RPMI7951 (cell line): Measurements from ENCODE around the gene ADIRF. TPM values are rescaled to one million over a fixed set of nuclear protein-coding genes. Genes with fewer than 3 reads are reported as not detected.
"Not testable (repeated sequence)": the region's sequence is repeated elsewhere in the genome, so short reads cannot be mapped to it uniquely, and the experiment has no call there.

Experiments used
- DNase-seq: peaks from one replicate; pipeline ENCODE4 v3.0.0-alpha.2; 2012; ENCODE audit warnings: low read depth
- total RNA-seq: library from RNA; depleted of rRNA; stranded (reverse); fragments of >200 nt; shearing (Covaris generic); gene quantifications from 2 replicates; pipeline ENCODE4 v1.2.3, GENCODE V29; 2014

ADIRF gene
- total RNA-seq, 1 experiment from 2014 or later: 0.84 TPM

GRCh38 chr10:86976362-86977056 lies 8.2 kb downstream of the ADIRF start:
- DNase-seq: no peak

DNA sequence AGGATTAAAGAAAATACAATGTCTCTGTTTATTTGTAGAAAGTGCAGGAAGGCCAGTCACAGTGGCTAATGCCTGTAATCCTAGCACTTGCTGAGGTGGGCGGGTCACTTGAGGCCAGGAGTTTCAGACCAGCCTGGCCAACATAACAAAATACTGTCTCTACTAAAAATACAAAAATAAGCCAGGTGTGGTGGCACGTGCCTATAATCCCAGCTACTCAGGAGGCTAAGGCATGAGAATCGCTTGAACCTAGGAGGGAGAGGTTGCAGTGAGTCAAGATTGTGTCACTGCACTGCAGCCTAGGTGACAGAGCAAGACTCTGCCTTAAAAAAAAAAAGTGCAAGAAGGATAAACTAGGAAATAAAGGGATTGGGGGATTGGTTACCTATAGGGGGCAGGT lies 10.2 kb downstream of the ADIRF start:
- not testable (repeated sequence) for DNase-seq

DNA sequence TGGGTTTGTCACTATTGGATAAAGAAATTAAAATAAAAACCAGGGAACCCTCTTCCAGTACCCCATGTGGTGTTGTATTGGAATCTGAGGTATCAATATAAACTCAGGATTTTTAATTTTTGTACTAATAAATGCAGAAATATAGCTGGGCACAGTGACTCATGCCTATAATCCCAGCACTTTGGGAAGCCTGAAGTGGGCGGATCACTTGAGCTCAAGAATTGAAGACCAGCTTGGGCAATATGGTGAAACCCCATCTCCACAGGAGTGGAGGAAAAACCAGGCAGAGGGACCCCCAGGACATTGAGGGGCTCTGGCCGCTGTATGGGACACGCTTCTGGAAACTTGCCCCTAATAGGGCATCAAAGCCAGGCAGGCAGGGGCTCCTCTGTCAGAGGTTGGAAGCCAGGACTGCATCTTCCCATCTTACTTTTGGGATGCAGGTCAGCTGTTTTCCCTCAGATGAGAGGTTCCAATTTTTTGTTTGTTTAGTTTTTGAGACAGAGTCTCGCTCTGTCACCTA lies 11.1 kb downstream of the ADIRF start:
- no peak for DNase-seq

DNA sequence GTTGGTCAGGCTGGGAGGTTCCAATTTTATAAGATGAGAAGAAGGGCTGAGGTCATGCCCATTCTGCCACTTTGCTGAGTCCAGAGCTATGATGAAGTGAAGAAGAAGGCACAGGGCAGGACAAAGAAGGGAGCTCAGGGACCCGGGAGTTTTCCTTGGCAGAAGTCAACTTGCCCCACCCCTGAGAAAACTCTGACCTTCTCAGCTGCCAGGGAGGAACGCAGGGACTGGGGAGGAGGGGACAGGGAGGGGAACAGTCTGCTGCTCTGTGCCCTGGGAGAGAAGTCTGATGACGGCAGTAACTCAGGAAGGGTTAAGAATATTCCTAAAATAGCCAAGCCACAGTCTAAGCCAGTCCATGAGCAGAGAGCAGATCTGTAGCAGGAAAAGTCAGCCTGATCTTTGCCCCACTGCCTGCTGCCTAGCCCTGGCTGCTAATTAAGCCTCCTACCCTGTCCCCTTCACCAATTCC lies 11.7 kb downstream of the ADIRF start:
- no peak for DNase-seq

GRCh38 chr10:86981020-86981419 lies 12.7 kb downstream of the ADIRF start:
- DNase-seq: not testable (repeated sequence)

- DNase-seq: no peak
Measured at GRCh38 chr10:86981716-86982115, 13.4 kb downstream of the ADIRF start.

DNA sequence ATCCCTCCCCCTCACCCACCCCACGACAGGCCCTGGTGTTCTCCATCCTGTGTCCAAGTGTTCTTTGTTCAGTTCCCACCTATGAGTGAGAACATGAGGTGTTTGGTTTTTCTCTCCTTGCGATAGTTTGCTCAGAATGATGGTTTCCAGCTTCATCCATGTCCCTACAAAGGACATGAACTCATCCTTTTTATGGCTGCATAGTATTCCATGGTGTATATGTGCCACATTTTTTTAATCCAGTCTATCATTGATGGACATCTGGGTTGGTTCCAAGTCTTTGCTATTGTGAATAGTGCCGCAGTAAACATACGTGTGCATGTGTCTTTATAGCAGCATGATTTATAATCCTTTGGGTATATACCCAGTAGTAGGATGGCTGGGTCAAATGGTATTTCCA lies 16.2 kb downstream of the ADIRF start:
- DNase-seq: not testable (repeated sequence)

GRCh38 chr10:86988520-86988919 lies 20.2 kb downstream of the ADIRF start:
- DNase-seq: no peak

DNA sequence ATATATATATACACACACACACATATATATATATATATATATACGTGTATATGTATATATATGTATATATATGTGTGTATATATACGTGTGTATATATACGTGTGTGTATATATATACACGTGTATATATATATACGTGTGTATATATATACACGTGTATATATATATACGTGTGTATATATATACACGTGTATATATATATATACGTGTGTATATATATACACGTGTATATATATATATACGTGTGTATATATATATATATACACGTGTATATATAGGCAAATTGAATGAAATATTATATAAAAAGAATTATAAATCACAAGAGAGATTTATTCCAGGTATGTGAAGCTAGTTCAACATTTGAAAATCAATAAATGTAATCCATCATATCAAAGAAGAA lies 23.1 kb downstream of the ADIRF start:
- not testable (repeated sequence) for DNase-seq

- DNase-seq: no peak
Measured at GRCh38 chr10:86992456-86992855, 24.2 kb downstream of the ADIRF start.

- no peak for DNase-seq
Measured at GRCh38 chr10:86992929-86993328, 24.6 kb downstream of the ADIRF start.

- not testable (repeated sequence) for DNase-seq
Measured at GRCh38 chr10:86999802-87000403, 31.6 kb downstream of the ADIRF start.

GRCh38 chr10:87000491-87000890 lies 32.2 kb downstream of the ADIRF start:
- no peak for DNase-seq

- DNase-seq: not testable (repeated sequence)
Measured at GRCh38 chr10:87007124-87007523, 38.8 kb downstream of the ADIRF start.

DNA sequence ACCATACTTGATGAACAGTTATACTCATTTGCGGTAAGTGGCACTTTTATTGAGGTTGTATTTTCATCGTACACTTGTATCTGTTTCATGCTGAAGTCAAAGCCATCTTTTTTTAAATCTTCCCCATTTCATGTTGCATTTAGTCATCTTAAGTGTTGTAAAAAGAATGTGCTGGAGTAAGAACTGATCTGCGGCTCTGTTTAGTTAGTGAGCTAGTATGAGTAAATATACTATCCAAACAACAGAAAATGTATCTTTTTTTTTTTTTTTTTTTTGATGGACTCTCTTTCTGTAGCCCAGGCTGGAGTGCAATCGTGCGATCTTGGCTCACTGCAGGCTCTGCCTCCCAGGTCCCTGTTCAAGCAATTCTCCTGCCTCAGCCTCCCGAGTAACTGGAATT lies 39.4 kb downstream of the ADIRF start:
- DNase-seq: not testable (repeated sequence)

- DNase-seq: not testable (repeated sequence)
Measured at GRCh38 chr10:87008303-87008702, 40.0 kb downstream of the ADIRF start.

DNA sequence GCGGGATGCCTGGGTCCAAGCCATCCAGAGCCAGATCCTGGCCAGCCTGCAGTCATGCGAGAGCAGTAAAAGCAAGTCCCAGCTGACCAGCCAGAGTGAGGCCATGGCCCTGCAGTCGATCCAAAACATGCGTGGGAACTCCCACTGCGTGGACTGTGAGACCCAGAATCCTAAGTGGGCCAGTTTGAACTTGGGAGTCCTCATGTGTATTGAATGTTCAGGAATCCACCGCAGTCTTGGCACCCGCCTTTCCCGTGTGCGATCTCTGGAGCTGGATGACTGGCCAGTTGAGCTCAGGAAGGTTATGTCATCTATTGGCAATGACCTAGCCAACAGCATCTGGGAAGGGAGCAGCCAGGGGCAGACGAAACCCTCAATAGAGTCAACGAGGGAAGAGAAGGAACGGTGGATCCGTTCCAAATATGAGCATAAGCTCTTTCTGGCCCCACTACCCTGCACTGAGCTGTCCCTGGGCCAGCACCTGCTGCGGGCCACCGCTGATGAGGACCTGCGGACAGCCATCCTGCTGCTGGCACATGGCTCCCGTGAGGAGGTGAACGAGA lies 40.9 kb downstream of the ADIRF start:
- DNase-seq: not testable (repeated sequence)

DNA sequence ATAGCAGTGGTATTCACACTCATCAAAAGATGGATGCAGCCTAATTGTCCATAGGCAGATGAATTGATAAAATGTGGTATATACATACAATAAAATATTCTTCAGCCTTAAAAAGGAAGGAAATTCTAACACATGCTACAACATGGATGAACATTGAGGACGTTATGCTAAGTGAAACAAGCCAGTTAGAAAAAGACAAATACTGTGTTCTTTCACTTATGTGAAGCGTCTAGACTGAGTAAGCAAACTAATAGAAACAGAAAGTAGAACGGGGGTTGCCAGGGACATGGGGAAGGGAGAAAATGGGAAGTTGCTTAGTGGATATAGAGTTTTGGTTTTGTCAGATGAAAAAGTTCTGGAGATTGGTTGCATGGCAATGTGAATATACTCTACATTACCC lies 45.2 kb downstream of the ADIRF start:
- DNase-seq: not testable (repeated sequence)

GRCh38 chr10:87014986-87015716 lies 46.9 kb downstream of the ADIRF start:
- DNase-seq: not testable (repeated sequence)

GRCh38 chr10:87018127-87018526 lies 49.8 kb downstream of the ADIRF start:
- DNase-seq: not testable (repeated sequence)

- not testable (repeated sequence) for DNase-seq
Measured at GRCh38 chr10:87019066-87019465, 50.8 kb downstream of the ADIRF start.

- not testable (repeated sequence) for DNase-seq
Measured at GRCh38 chr10:87019504-87019903, 51.2 kb downstream of the ADIRF start.
